ENCODE data around the gene XPO6. TPM values are rescaled to one million over a fixed set of nuclear protein-coding genes. Genes with fewer than 3 reads are reported as not detected.

XPO6 gene
- total RNA-seq, 2 experiments from 2014 or later: 130 to 167 TPM

DNA sequence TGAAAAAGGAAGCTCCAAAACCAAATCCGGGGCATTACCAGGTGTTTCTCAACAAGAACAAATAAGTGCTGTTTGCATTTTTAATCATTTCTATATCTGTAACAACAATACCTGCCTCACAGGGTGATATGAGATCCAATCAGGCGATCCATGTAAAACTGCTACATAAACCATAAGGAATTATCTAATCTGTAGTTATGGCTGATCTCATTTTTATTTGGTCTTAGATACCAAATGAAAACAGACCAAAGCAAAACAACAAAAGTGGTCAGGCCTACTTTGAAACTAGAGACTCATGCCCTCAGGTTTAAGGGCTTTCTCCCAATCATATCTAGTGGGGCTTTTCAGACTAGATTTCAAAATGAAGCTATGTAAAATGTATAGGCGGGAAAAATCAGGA lies 28.3 kb downstream of the XPO6 start:
- Histone ChIP-seq H3K9me2 (ENCODE audit: insufficient read depth, low read length) (no peaks in the 10 kb centered on the region), H3K4me2 (ENCODE audit: low read length) (no peak overlapping the region), H2AFZ (ENCODE audit: low read length) (no peak overlapping the region), H4K20me1 (ENCODE audit: insufficient read depth, low read length) (peaks cover 25% of the 10 kb centered on the region), H3K27ac (ENCODE audit: low read depth, low read length, poor library complexity, severe bottlenecking) (no peak overlapping the region), H3K79me2 (ENCODE audit: insufficient read depth, low read depth, low read length) (peaks cover 96% of the 10 kb centered on the region), H3K4me3 (ENCODE audit: low read depth, low read length, poor library complexity, severe bottlenecking) (no peak overlapping the region), H3K36me3 (ENCODE audit: insufficient read depth, low read length) (peaks cover 87% of the 10 kb centered on the region), H3K9me3 (ENCODE audit: low read length) (peaks cover 15% of the 10 kb centered on the region), H3K4me1 (ENCODE audit: insufficient read depth, low read length, poor library complexity, severe bottlenecking) (peaks cover 52% of the 10 kb centered on the region)
- ChIA-PET POLR2A (interaction anchor here (0.6 to 1.0 kb wide), 2 partner anchors 12 to 43 kb away, joined by 3 read pairs; no protein-coding TSS in a partner anchor), CTCF (ENCODE audit: unreplicated experiment) (no interaction called here)
- TF ChIP-seq EZH2phosphoT487 (IDR thresholded peaks at IDR 0.05; ENCODE audit: borderline replicate concordance, low read depth, low read length): no peak
- TF ChIP-seq, protein P1, sequence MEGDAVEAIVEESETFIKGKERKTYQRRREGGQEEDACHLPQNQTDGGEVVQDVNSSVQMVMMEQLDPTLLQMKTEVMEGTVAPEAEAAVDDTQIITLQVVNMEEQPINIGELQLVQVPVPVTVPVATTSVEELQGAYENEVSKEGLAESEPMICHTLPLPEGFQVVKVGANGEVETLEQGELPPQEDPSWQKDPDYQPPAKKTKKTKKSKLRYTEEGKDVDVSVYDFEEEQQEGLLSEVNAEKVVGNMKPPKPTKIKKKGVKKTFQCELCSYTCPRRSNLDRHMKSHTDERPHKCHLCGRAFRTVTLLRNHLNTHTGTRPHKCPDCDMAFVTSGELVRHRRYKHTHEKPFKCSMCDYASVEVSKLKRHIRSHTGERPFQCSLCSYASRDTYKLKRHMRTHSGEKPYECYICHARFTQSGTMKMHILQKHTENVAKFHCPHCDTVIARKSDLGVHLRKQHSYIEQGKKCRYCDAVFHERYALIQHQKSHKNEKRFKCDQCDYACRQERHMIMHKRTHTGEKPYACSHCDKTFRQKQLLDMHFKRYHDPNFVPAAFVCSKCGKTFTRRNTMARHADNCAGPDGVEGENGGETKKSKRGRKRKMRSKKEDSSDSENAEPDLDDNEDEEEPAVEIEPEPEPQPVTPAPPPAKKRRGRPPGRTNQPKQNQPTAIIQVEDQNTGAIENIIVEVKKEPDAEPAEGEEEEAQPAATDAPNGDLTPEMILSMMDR (conservative IDR thresholded peaks at IDR 0.05; ENCODE audit: low read length): no peak
- intact Hi-C loops (cut with micrococcal nuclease; ENCODE audit: unreplicated experiment): no loop called here
- DNase-seq (ENCODE audit: low spot score): no peak
- BruUV-seq (replicated peaks): no TSS peak

DNA sequence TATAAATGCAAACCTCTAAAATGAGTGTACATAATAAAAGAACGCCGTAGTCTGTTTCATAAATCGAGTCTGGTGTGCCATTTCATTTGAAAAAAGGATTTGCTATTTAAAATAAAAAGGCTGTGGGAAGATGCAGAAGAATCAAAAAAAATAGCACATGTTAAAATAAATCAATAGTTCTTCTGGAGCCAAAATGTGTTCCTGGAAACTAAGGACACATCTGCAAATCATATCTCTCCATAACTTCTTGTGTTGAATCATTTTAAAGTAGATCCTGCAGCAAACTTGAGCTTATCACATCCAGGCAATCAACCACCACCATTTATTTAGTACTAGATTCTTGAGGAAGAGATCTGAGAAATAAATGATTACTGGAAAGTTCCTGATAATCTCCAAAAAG lies 29.0 kb downstream of the XPO6 start:
- no peak for DNase-seq (ENCODE audit: low spot score)
- peaks cover 89% of the 10 kb centered on the region for H3K79me2 ChIP-seq (ENCODE audit: insufficient read depth, low read depth, low read length)
- H2AFZ ChIP-seq (ENCODE audit: low read length): no peak overlapping the region
- BruUV-seq (replicated peaks): no TSS peak
- ChIA-PET POLR2A (interaction anchor here (0.6 to 1.0 kb wide), 2 partner anchors 11 to 43 kb away, joined by 3 read pairs; no protein-coding TSS in a partner anchor), CTCF (ENCODE audit: unreplicated experiment) (no interaction called here)
- peaks cover 19% of the 10 kb centered on the region for H4K20me1 ChIP-seq (ENCODE audit: insufficient read depth, low read length)
- intact Hi-C loops (cut with micrococcal nuclease; ENCODE audit: unreplicated experiment): no loop called here
- H3K27ac ChIP-seq (ENCODE audit: low read depth, low read length, poor library complexity, severe bottlenecking): no peak overlapping the region
- no peak overlapping the region for H3K4me2 ChIP-seq (ENCODE audit: low read length)
- H3K4me3 ChIP-seq (ENCODE audit: low read depth, low read length, poor library complexity, severe bottlenecking): no peak overlapping the region
- H3K9me2 ChIP-seq (ENCODE audit: insufficient read depth, low read length): no peaks in the 10 kb centered on the region
- peaks cover 88% of the 10 kb centered on the region for H3K36me3 ChIP-seq (ENCODE audit: insufficient read depth, low read length)
- H3K9me3 ChIP-seq (ENCODE audit: low read length): peaks cover 15% of the 10 kb centered on the region
- peaks cover 45% of the 10 kb centered on the region for H3K4me1 ChIP-seq (ENCODE audit: insufficient read depth, low read length, poor library complexity, severe bottlenecking)
- no peak for TF ChIP-seq EZH2phosphoT487 (IDR thresholded peaks at IDR 0.05; ENCODE audit: borderline replicate concordance, low read depth, low read length)
- TF ChIP-seq, protein P1 (conservative IDR thresholded peaks at IDR 0.05; ENCODE audit: low read length): no peak

DNA sequence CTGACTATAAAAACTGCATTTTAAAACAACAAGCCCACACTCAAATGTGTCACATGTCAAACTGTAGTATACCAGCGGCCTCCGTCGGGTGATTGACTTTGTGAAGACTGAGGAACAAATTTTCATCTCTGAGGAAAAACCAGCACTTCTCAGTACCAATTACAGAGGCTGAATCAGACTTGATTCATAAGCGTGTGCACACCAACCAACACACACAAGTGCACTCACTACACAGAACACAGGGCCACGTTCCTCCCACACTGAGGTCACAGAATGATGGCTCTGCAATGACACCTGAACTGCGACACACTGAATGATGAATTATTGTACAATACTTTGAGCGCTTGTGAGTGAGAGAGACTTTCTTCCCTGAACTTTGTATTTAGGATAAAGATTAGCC lies 29.6 kb downstream of the XPO6 start:
- H3K4me2 ChIP-seq (ENCODE audit: low read length): peak overlapping the region; percentile 16; the same call in 1 of the 2 replicates
- CTCF ChIA-PET (ENCODE audit: unreplicated experiment): no interaction called here

More for the DNA sequence above, 29.6 kb downstream of the XPO6 start:
- no peak for TF ChIP-seq EZH2phosphoT487 (IDR thresholded peaks at IDR 0.05; ENCODE audit: borderline replicate concordance, low read depth, low read length)
- TF ChIP-seq, protein P1 (conservative IDR thresholded peaks at IDR 0.05; ENCODE audit: low read length): no peak
- H3K4me3 ChIP-seq (ENCODE audit: low read depth, low read length, poor library complexity, severe bottlenecking): no peak overlapping the region
- peaks cover 88% of the 10 kb centered on the region for H3K36me3 ChIP-seq (ENCODE audit: insufficient read depth, low read length)
- POLR2A ChIA-PET: no interaction called here
- H4K20me1 ChIP-seq (ENCODE audit: insufficient read depth, low read length): peaks cover 14% of the 10 kb centered on the region; the same call in 1 of the 2 replicates
- H3K4me1 ChIP-seq (ENCODE audit: insufficient read depth, low read length, poor library complexity, severe bottlenecking): peaks cover 39% of the 10 kb centered on the region
- no peak for DNase-seq (ENCODE audit: low spot score)
- H2AFZ ChIP-seq (ENCODE audit: low read length): no peak overlapping the region
- no TSS peak for BruUV-seq (replicated peaks)
- H3K79me2 ChIP-seq (ENCODE audit: insufficient read depth, low read depth, low read length): peaks cover 83% of the 10 kb centered on the region
- H3K9me3 ChIP-seq (ENCODE audit: low read length): peaks cover 15% of the 10 kb centered on the region
- no peaks in the 10 kb centered on the region for H3K9me2 ChIP-seq (ENCODE audit: insufficient read depth, low read length)
- intact Hi-C loops (cut with micrococcal nuclease; ENCODE audit: unreplicated experiment): no loop called here
- no peak overlapping the region for H3K27ac ChIP-seq (ENCODE audit: low read depth, low read length, poor library complexity, severe bottlenecking)
